Mesothelial cell of epicardium (in vitro differentiated cells): ENCODE results near the gene KCNAB1. TPM values are rescaled to one million over a fixed set of nuclear protein-coding genes. Genes with fewer than 3 reads are reported as not detected.
"Not testable (repeated sequence)": the region's sequence is repeated elsewhere in the genome, so short reads cannot be mapped to it uniquely, and the experiment has no call there.

ENCODE experiments used
- DNase-seq, 2 experiments: peaks; one replicate each; pipeline ENCODE4 v3.0.0; 2021; ENCODE audit warnings: low spot score in 2 of 2; ENCODE audit not compliant: unreplicated experiment in 2 of 2
- H3K27ac Mint-ChIP-seq: 2 replicates; pipeline ENCODE4 v1.8.0; 2021; ENCODE audit warnings: mixed read lengths
- H3K27me3 Mint-ChIP-seq: 2 replicates; pipeline ENCODE4 v1.8.0; 2021; ENCODE audit warnings: low read depth, mixed read lengths
- H3K36me3 Mint-ChIP-seq: 2 replicates; pipeline ENCODE4 v1.8.0; 2021; ENCODE audit warnings: mixed read lengths
- H3K4me1 Mint-ChIP-seq: 2 replicates; pipeline ENCODE4 v1.8.0; 2021; ENCODE audit warnings: mixed read lengths
- H3K4me3 Mint-ChIP-seq: 2 replicates; pipeline ENCODE4 v1.8.0; 2021; ENCODE audit warnings: mild to moderate bottlenecking, moderate library complexity, mixed read lengths
- H3K9me3 Mint-ChIP-seq: 2 replicates; pipeline ENCODE4 v1.8.0; 2021; ENCODE audit warnings: mixed read lengths
- CTCF ChIP-seq: fragments of 200-600 bp; sonication (generic); IDR thresholded peaks from one replicate; pipeline ENCODE4 v1.5.0; 2021; ENCODE audit warnings: antibody characterized with exemption; ENCODE audit not compliant: unreplicated experiment
- total RNA-seq: library from RNA; stranded (reverse); gene quantifications from 3 replicates; pipeline ENCODE4 v1.2.1, GENCODE V29; 2021

KCNAB1 gene
- total RNA-seq, 1 donor from 2014 or later = 3.7 TPM

- Mint-ChIP-seq H3K4me1 (peaks cover 4% of the 10 kb centered on the region), H3K27ac (no peak overlapping the region), H3K4me3 (no peak overlapping the region), H3K27me3 (peaks cover 19% of the 10 kb centered on the region), H3K36me3 (no peaks in the 10 kb centered on the region), H3K9me3 (no peaks in the 10 kb centered on the region)
- DNase-seq = no peak
- no peak for TF ChIP-seq CTCF
Measured at GRCh38 chr3:156098437-156099035, 21.8 kb upstream of the KCNAB1 start.

- DNase-seq, H3K36me3 Mint-ChIP-seq, H3K9me3 Mint-ChIP-seq, H3K27ac Mint-ChIP-seq, H3K4me1 Mint-ChIP-seq, H3K4me3 Mint-ChIP-seq: not testable (repeated sequence)
- H3K27me3 Mint-ChIP-seq = peaks cover 16% of the 10 kb centered on the region
Measured at GRCh38 chr3:156099348-156099747, 21.0 kb upstream of the KCNAB1 start.

- H3K27ac Mint-ChIP-seq = not testable (repeated sequence)
Measured at GRCh38 chr3:156099984-156100383, 20.4 kb upstream of the KCNAB1 start.

GRCh38 chr3:156102267-156102931 is 18.0 kb upstream of the KCNAB1 start:
- H3K4me1 Mint-ChIP-seq = peaks cover 4% of the 10 kb centered on the region
- H3K36me3 Mint-ChIP-seq = no peaks in the 10 kb centered on the region
- no peak for DNase-seq
- no peaks in the 10 kb centered on the region for H3K9me3 Mint-ChIP-seq
- TF ChIP-seq CTCF = no peak
- H3K27me3 Mint-ChIP-seq = peaks cover 13% of the 10 kb centered on the region
- no peak overlapping the region for H3K27ac Mint-ChIP-seq
- no peak overlapping the region for H3K4me3 Mint-ChIP-seq

More at GRCh38 chr3:156099984-156100383, 20.4 kb upstream of the KCNAB1 start:
- DNase-seq, H3K9me3 Mint-ChIP-seq, H3K4me3 Mint-ChIP-seq, H3K4me1 Mint-ChIP-seq, H3K36me3 Mint-ChIP-seq: not testable (repeated sequence)
- peaks cover 17% of the 10 kb centered on the region for H3K27me3 Mint-ChIP-seq

GRCh38 chr3:156106721-156107373 is 13.5 kb upstream of the KCNAB1 start:
- Mint-ChIP-seq H3K27me3 (peaks cover 32% of the 10 kb centered on the region), H3K4me3 (no peak overlapping the region), H3K9me3 (no peaks in the 10 kb centered on the region), H3K4me1 (peaks cover 4% of the 10 kb centered on the region), H3K27ac (no peak overlapping the region), H3K36me3 (no peaks in the 10 kb centered on the region)
- no peak for DNase-seq
- TF ChIP-seq CTCF = no peak

- Mint-ChIP-seq H3K27me3 (peaks cover 36% of the 10 kb centered on the region), H3K36me3 (no peaks in the 10 kb centered on the region), H3K27ac (no peak overlapping the region), H3K4me1 (peaks cover 2% of the 10 kb centered on the region), H3K9me3 (peaks cover 2% of the 10 kb centered on the region), H3K4me3 (no peak overlapping the region)
- no peak for TF ChIP-seq CTCF
- DNase-seq = no peak
Measured at GRCh38 chr3:156107504-156107903, 12.9 kb upstream of the KCNAB1 start.
